SKM-1 treated with dmso at 0.1 percent for 144 hours (cell line): Measurements from ENCODE around the gene ITGA1.
"Not testable (repeated sequence)": the region's sequence is repeated elsewhere in the genome, so short reads cannot be mapped to it uniquely, and the experiment has no call there.

ENCODE experiments used
- DNase-seq: peaks from one replicate; lab custom pipeline; 2025; ENCODE audit not compliant: unreplicated experiment; lab: John Stamatoyannopoulos, UW

The ITGA1 gene

GRCh38 chr5:52787600-52788504, at the start of gene ITGA1, which contains the start of gene PELO:
Gene ITGA1 (plus strand): TSS chr5:52787916. CDS start chr5:52788354, 438 bp downstream.
Gene PELO (plus strand): TSS chr5:52787916. CDS start chr5:52800395, 12,479 bp downstream.
- peak; percentile 17 for DNase-seq

GRCh38 chr5:52738095-52738506, 49.6 kb upstream of the ITGA1 start:
- peak; percentile 60 for DNase-seq

- no peak for DNase-seq
These were observed 47.7 kb upstream of the ITGA1 start for GRCh38 chr5:52740007-52740406.

- no peak for DNase-seq
These were observed 44.7 kb upstream of the ITGA1 start for GRCh38 chr5:52743012-52743411.

- DNase-seq = no peak
These were observed 44.2 kb upstream of the ITGA1 start for GRCh38 chr5:52743529-52743928.

GRCh38 chr5:52743970-52744369, 43.7 kb upstream of the ITGA1 start:
- no peak for DNase-seq

- not testable (repeated sequence) for DNase-seq
These were observed 42.8 kb upstream of the ITGA1 start for GRCh38 chr5:52744867-52745458.

GRCh38 chr5:52746539-52746938, 41.2 kb upstream of the ITGA1 start:
- DNase-seq = no peak

- no peak for DNase-seq
These were observed 39.1 kb upstream of the ITGA1 start for GRCh38 chr5:52748590-52748989.

GRCh38 chr5:52749666-52750065, 38.0 kb upstream of the ITGA1 start:
- no peak for DNase-seq

GRCh38 chr5:52751137-52751536, 36.6 kb upstream of the ITGA1 start:
- DNase-seq = no peak

- no peak for DNase-seq
These were observed 33.7 kb upstream of the ITGA1 start for GRCh38 chr5:52754051-52754450.

- DNase-seq = no peak
These were observed 30.2 kb upstream of the ITGA1 start for GRCh38 chr5:52757527-52757926.

GRCh38 chr5:52758014-52758413, 29.7 kb upstream of the ITGA1 start:
- no peak for DNase-seq

- DNase-seq = no peak
These were observed 28.4 kb upstream of the ITGA1 start for GRCh38 chr5:52759331-52759730.

- no peak for DNase-seq
These were observed 26.9 kb upstream of the ITGA1 start for GRCh38 chr5:52760695-52761366.

GRCh38 chr5:52767217-52767743, 20.4 kb upstream of the ITGA1 start:
- no peak for DNase-seq

- no peak for DNase-seq
These were observed 19.8 kb upstream of the ITGA1 start for GRCh38 chr5:52767766-52768480.

- DNase-seq = no peak
These were observed 18.7 kb upstream of the ITGA1 start for GRCh38 chr5:52769061-52769460.

GRCh38 chr5:52770287-52770939, 17.3 kb upstream of the ITGA1 start:
- no peak for DNase-seq
